ENCODE data around the gene TPH1. TPM values are rescaled to one million over a fixed set of nuclear protein-coding genes. Genes with fewer than 3 reads are reported as not detected.
"Not testable (repeated sequence)": the region's sequence is repeated elsewhere in the genome, so short reads cannot be mapped to it uniquely, and the experiment has no call there.

Gene TPH1
- total RNA-seq, 1 donor from 2014 or later: 0.82 TPM

- no peaks in the 10 kb centered on the region for H3K9me3 Mint-ChIP-seq
- peak overlapping the region; percentile 79 for H3K4me3 Mint-ChIP-seq
- no peaks in the 10 kb centered on the region for H3K36me3 Mint-ChIP-seq (ENCODE audit: low read depth)
- no peak for TF ChIP-seq CTCF (conservative IDR thresholded peaks at IDR 0.05)
- H3K4me1 Mint-ChIP-seq: peaks cover 32% of the 10 kb centered on the region
- H3K27ac Mint-ChIP-seq (ENCODE audit: unreplicated experiment): no peak overlapping the region
- H3K27me3 Mint-ChIP-seq (ENCODE audit: low read depth): peaks cover 15% of the 10 kb centered on the region
- DNase-seq (ENCODE audit: low read depth, low spot score): no peak
These were observed 35.9 kb downstream of the TPH1 start for GRCh38 chr11:18010121-18010670.

- Mint-ChIP-seq H3K4me1 (peaks cover 2% of the 10 kb centered on the region), H3K36me3 (ENCODE audit: low read depth) (peaks cover 6% of the 10 kb centered on the region), H3K27ac (ENCODE audit: unreplicated experiment) (no peak overlapping the region), H3K27me3 (ENCODE audit: low read depth) (no peaks in the 10 kb centered on the region), H3K4me3 (no peak overlapping the region), H3K9me3 (no peaks in the 10 kb centered on the region)
- no peak for TF ChIP-seq CTCF (conservative IDR thresholded peaks at IDR 0.05)
- DNase-seq (ENCODE audit: low read depth, low spot score): no peak
These were observed 40.5 kb downstream of the TPH1 start for GRCh38 chr11:18005376-18006129.

- no peak for TF ChIP-seq CTCF (conservative IDR thresholded peaks at IDR 0.05)
- Mint-ChIP-seq H3K36me3 (ENCODE audit: low read depth) (peaks cover 19% of the 10 kb centered on the region), H3K4me1 (no peaks in the 10 kb centered on the region), H3K27me3 (ENCODE audit: low read depth) (no peaks in the 10 kb centered on the region), H3K4me3 (no peak overlapping the region), H3K27ac (ENCODE audit: unreplicated experiment) (no peak overlapping the region), H3K9me3 (no peaks in the 10 kb centered on the region)
- DNase-seq (ENCODE audit: low read depth, low spot score): no peak
These were observed 44.9 kb downstream of the TPH1 start for GRCh38 chr11:18001191-18001590.

GRCh38 chr11:18000760-18001159 is 45.3 kb downstream of the TPH1 start:
- Mint-ChIP-seq H3K27ac (ENCODE audit: unreplicated experiment) (no peak overlapping the region), H3K36me3 (ENCODE audit: low read depth) (peaks cover 19% of the 10 kb centered on the region), H3K9me3 (no peaks in the 10 kb centered on the region), H3K27me3 (ENCODE audit: low read depth) (no peaks in the 10 kb centered on the region), H3K4me3 (no peak overlapping the region), H3K4me1 (no peaks in the 10 kb centered on the region)
- no peak for DNase-seq (ENCODE audit: low read depth, low spot score)
- TF ChIP-seq CTCF (conservative IDR thresholded peaks at IDR 0.05): no peak

GRCh38 chr11:18000128-18000527 is 45.9 kb downstream of the TPH1 start:
- not testable (repeated sequence) for H3K27ac Mint-ChIP-seq (ENCODE audit: unreplicated experiment); DNase-seq (ENCODE audit: low read depth, low spot score); H3K27me3 Mint-ChIP-seq (ENCODE audit: low read depth); H3K9me3 Mint-ChIP-seq; H3K4me1 Mint-ChIP-seq; H3K4me3 Mint-ChIP-seq
- H3K36me3 Mint-ChIP-seq (ENCODE audit: low read depth): peaks cover 22% of the 10 kb centered on the region

Other genes with a start within 250 kb of the TPH1 start
- gene SERGEF, start 33.2 kb downstream of the TPH1 start, total RNA-seq: 29.6 and 41.6 TPM in 2 replicates
- gene SAAL1, start 59.8 kb upstream of the TPH1 start, total RNA-seq: 50.2 and 56.4 TPM in 2 replicates
- 0.14 TPM in 1 of 2 replicates, not detected in the other for gene MRGPRX3, start 86.3 kb upstream of the TPH1 start, total RNA-seq
- gene MRGPRX4, start 126.6 kb upstream of the TPH1 start, total RNA-seq: not detected in 2 replicates
- gene SAA4, start 190.5 kb upstream of the TPH1 start, total RNA-seq: not detected in 2 replicates
- gene SAA2, start 202.4 kb upstream of the TPH1 start, total RNA-seq: not detected in 2 replicates
- gene SAA1, start 220.0 kb upstream of the TPH1 start, total RNA-seq: not detected in 2 replicates